Tibial nerve (tissue), 4 donors: ENCODE results near the gene MBD3L2B. TPM values are rescaled to one million over a fixed set of nuclear protein-coding genes. Genes with fewer than 3 reads are reported as not detected.
"Not testable (repeated sequence)": the region's sequence is repeated elsewhere in the genome, so short reads cannot be mapped to it uniquely, and the experiment has no call there.

Experiments used
- DNase-seq, 2 donors: peaks; one replicate each; pipeline ENCODE4 v3.0.0-alpha.2; 2019; ENCODE audit warnings: low spot score in 2 of 2
- H3K27ac ChIP-seq, 4 donors: fragments of 200-600 bp; sonication (generic) in 3 of 4; one replicate each; pipeline ENCODE4 v1.5.1; 2017 to 2019; ENCODE audit warnings: mild to moderate bottlenecking in 1 of 4
- H3K27me3 ChIP-seq, 2 donors: fragments of 200-600 bp; sonication (generic) in 1 of 2; one replicate each; pipeline versions ENCODE4 v1.5.1 to v1.6.0; 2017 to 2019
- H3K36me3 ChIP-seq, 3 donors: fragments of 200-600 bp; sonication (generic); one replicate each; pipeline ENCODE4 v1.5.1; 2018 to 2019
- H3K4me1 ChIP-seq, 4 donors: fragments of 200-600 bp; sonication (generic) in 3 of 4; one replicate each; pipeline ENCODE4 v1.5.1; 2017 to 2019
- H3K4me3 ChIP-seq, 4 donors: fragments of 200-600 bp; sonication (generic) in 3 of 4; one replicate each; pipeline ENCODE4 v1.5.1; 2017 to 2019; ENCODE audit warnings: mild to moderate bottlenecking in 1 of 4, moderate library complexity in 1 of 4
- H3K9me3 ChIP-seq, 4 donors: fragments of 200-600 bp; sonication (generic) in 3 of 4; one replicate each; pipeline ENCODE4 v1.5.1; 2017 to 2019
- CTCF ChIP-seq, 5 experiments: fragments of 200-600 bp in 3 of 5; fragments of 450-650 bp in 2 of 5; sonication (generic) in 3 of 5; IDR thresholded peaks; one replicate each; pipeline ENCODE4 v1.5.1; 2016 to 2019; ENCODE audit warnings: antibody characterized with exemption in 5 of 5, mild to moderate bottlenecking in 3 of 5, moderate library complexity in 2 of 5
- EP300 ChIP-seq, 2 donors: sonication (generic); formaldehyde crosslinking; IDR thresholded peaks; one replicate each; pipeline ENCODE4 v1.6.1; 2017; ENCODE audit warnings: antibody characterized with exemption in 2 of 2, mild to moderate bottlenecking in 1 of 2
- POLR2A ChIP-seq, 2 donors: fragments of 450-650 bp; IDR thresholded peaks; one replicate each; pipeline ENCODE4 v1.6.1; 2017; ENCODE audit warnings: antibody characterized with exemption in 2 of 2, mild to moderate bottlenecking in 2 of 2, moderate library complexity in 2 of 2
- WGBS, 2 donors: methylation state at CpG; one replicate each; pipeline ENCODE4 v1.1.5; 2018; 5-methylcytosine and 5-hydroxymethylcytosine counted together
- total RNA-seq, 4 donors: library from RNA; depleted of rRNA; stranded (reverse); fragments of >200 nt; gene quantifications; one replicate each; pipeline ENCODE4 v1.1.0, GENCODE V29; 2016

The MBD3L2B gene
- total RNA-seq, 4 donors from 2014 or later = not detected

- no peak for DNase-seq
- no peak overlapping the region for H3K4me3 ChIP-seq
- H3K4me1 ChIP-seq = no peaks in the 10 kb centered on the region
- no peaks in the 10 kb centered on the region for H3K27me3 ChIP-seq
- WGBS, 2 donors = 86 to 91% methylated on average over 9 of the region's 9 CpGs
- TF ChIP-seq POLR2A (IDR thresholded peaks at IDR 0.05) (no peak), CTCF (IDR thresholded peaks at IDR 0.05) (no peak), EP300 (IDR thresholded peaks at IDR 0.05) (no peak)
- H3K27ac ChIP-seq = no peak overlapping the region
- H3K36me3 ChIP-seq = no peaks in the 10 kb centered on the region
- no peaks in the 10 kb centered on the region for H3K9me3 ChIP-seq
Observed at GRCh38 chr19:7063764-7064418, 42.7 kb upstream of the MBD3L2B start.

- DNase-seq = no peak
- no peaks in the 10 kb centered on the region for H3K9me3 ChIP-seq
- WGBS, 2 donors = 79 to 91% methylated on average over 4 of the region's 4 CpGs
Observed at GRCh38 chr19:7063339-7063738, 42.1 kb upstream of the MBD3L2B start.

GRCh38 chr19:7059977-7060376 is 38.7 kb upstream of the MBD3L2B start:
- H3K4me1 ChIP-seq, H3K36me3 ChIP-seq, H3K9me3 ChIP-seq, H3K4me3 ChIP-seq, H3K27me3 ChIP-seq, DNase-seq, H3K27ac ChIP-seq: not testable (repeated sequence)
- 66 to 68% methylated on average over 2 of the region's 2 CpGs for WGBS, 2 donors

More at GRCh38 chr19:7063339-7063738, 42.1 kb upstream of the MBD3L2B start:
- TF ChIP-seq POLR2A (IDR thresholded peaks at IDR 0.05) = no peak
- no peak for TF ChIP-seq CTCF (IDR thresholded peaks at IDR 0.05)
- no peak for TF ChIP-seq EP300 (IDR thresholded peaks at IDR 0.05)
- Histone ChIP-seq H3K4me1 (no peaks in the 10 kb centered on the region), H3K27me3 (no peaks in the 10 kb centered on the region), H3K27ac (no peak overlapping the region), H3K4me3 (no peak overlapping the region), H3K36me3 (no peaks in the 10 kb centered on the region)

GRCh38 chr19:7058576-7058975 is 37.3 kb upstream of the MBD3L2B start, which contains the start of gene MBD3L3:
TSS of gene MBD3L3 (minus strand) at chr19:7058676. CDS start at chr19:7058605, 71 bp downstream.
- DNase-seq, H3K9me3 ChIP-seq, H3K27ac ChIP-seq, H3K36me3 ChIP-seq, H3K27me3 ChIP-seq, H3K4me1 ChIP-seq, H3K4me3 ChIP-seq: not testable (repeated sequence)
- no CpG with 5 or more reads among the region's 8 CpGs for WGBS, 2 donors

GRCh38 chr19:7056371-7056770 is 35.1 kb upstream of the MBD3L2B start:
- not testable (repeated sequence) for H3K27me3 ChIP-seq, H3K27ac ChIP-seq, H3K4me3 ChIP-seq, DNase-seq, H3K9me3 ChIP-seq, H3K4me1 ChIP-seq, H3K36me3 ChIP-seq
- 90% methylated on average over 6 of the region's 16 CpGs; no CpG with 5 or more reads in 1 of the 2 donors for WGBS, 2 donors

GRCh38 chr19:7055679-7056078 is 34.4 kb upstream of the MBD3L2B start:
- H3K4me3 ChIP-seq, H3K27me3 ChIP-seq, H3K4me1 ChIP-seq, DNase-seq, H3K36me3 ChIP-seq, H3K27ac ChIP-seq, H3K9me3 ChIP-seq: not testable (repeated sequence)
- WGBS, 2 donors = 89 to 91% methylated on average over 11 to 12 of the region's 14 CpGs

- not testable (repeated sequence) for H3K36me3 ChIP-seq, H3K27me3 ChIP-seq, DNase-seq, H3K27ac ChIP-seq, H3K4me1 ChIP-seq, H3K4me3 ChIP-seq, H3K9me3 ChIP-seq
- 91 to 97% methylated on average over 8 to 12 of the region's 14 CpGs for WGBS, 2 donors
Observed at GRCh38 chr19:7054635-7055368, 33.6 kb upstream of the MBD3L2B start.

GRCh38 chr19:7052896-7053295 is 31.7 kb upstream of the MBD3L2B start:
- 95% methylated on average over 7 of the region's 7 CpGs for WGBS, 2 donors
- H3K27ac ChIP-seq, H3K9me3 ChIP-seq, H3K36me3 ChIP-seq, DNase-seq, H3K4me1 ChIP-seq, H3K27me3 ChIP-seq, H3K4me3 ChIP-seq: not testable (repeated sequence)

GRCh38 chr19:7051421-7051820 is 30.2 kb upstream of the MBD3L2B start:
- H3K9me3 ChIP-seq, H3K27me3 ChIP-seq, H3K36me3 ChIP-seq, H3K4me3 ChIP-seq, H3K4me1 ChIP-seq, H3K27ac ChIP-seq, DNase-seq: not testable (repeated sequence)
- WGBS, 2 donors = 83 to 94% methylated on average over 1 to 2 of the region's 5 CpGs

- not testable (repeated sequence) for H3K36me3 ChIP-seq
- no CpG with 5 or more reads among the region's 7 CpGs for WGBS, 2 donors
Observed at GRCh38 chr19:7049021-7049420, 27.8 kb upstream of the MBD3L2B start, which contains the start of gene MBD3L2. TSS of gene MBD3L2 (plus strand) at chr19:7049321. CDS start at chr19:7049374, 53 bp downstream.

GRCh38 chr19:7041563-7041962 is 20.3 kb upstream of the MBD3L2B start:
- WGBS, 2 donors = no CpG with 5 or more reads among the region's 2 CpGs
- H3K27ac ChIP-seq, H3K4me1 ChIP-seq, H3K4me3 ChIP-seq, H3K36me3 ChIP-seq, H3K27me3 ChIP-seq, H3K9me3 ChIP-seq, DNase-seq: not testable (repeated sequence)

More at GRCh38 chr19:7049021-7049420, 27.8 kb upstream of the MBD3L2B start, which contains the start of gene MBD3L2:
- not testable (repeated sequence) for H3K9me3 ChIP-seq, H3K27me3 ChIP-seq, H3K27ac ChIP-seq, H3K4me1 ChIP-seq, H3K4me3 ChIP-seq, DNase-seq
